Measurements from ENCODE around the gene ATRNL1.

DNA sequence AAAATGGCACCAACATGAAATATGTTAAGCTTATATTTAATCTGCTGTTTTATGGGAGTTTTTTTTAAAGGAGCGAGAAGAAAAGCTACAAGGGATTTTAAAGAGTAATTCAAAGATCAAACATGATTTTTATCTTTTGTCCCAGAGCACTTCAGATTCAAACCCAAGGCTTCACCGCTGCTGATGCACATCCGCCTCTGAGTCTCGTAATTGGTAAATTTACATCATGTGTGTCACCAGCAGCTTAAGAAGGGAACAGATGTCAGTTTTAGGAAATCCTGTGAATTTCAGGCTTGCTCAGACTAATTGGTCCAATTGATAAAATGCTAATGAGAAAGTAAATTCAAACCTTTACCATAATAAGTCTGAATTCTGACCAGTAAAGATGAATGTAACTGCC is 773.5 kb downstream of the ATRNL1 start:
- TF ChIP-seq POLR2A (IDR thresholded peaks at IDR 0.05) (no peak), CTCF (IDR thresholded peaks at IDR 0.05) (no peak), POLR2AphosphoS5 (IDR thresholded peaks at IDR 0.05; ENCODE audit: insufficient read depth in 1 of 2, low read depth in 1 of 2) (no peak)
